Right atrium auricular region (tissue), 2 donors: ENCODE results near the gene FER. TPM values are rescaled to one million over a fixed set of nuclear protein-coding genes. Genes with fewer than 3 reads are reported as not detected.

Source experiments
- DNase-seq: peaks from one replicate; pipeline ENCODE4 v3.0.0-alpha.2; 2019; ENCODE audit warnings: low spot score
- H3K27ac ChIP-seq, 2 donors: fragments of 200-600 bp; sonication (generic); 1 replicate in 1 of 2; 2 replicates in 1 of 2; pipeline ENCODE4 v1.5.1; 2016 to 2019
- H3K27me3 ChIP-seq, 2 donors: fragments of 200-600 bp; sonication (generic); one replicate each; pipeline versions ENCODE4 v1.5.1 to v1.6.0; 2017 to 2019
- H3K36me3 ChIP-seq: fragments of 200-600 bp; sonication (generic); one replicate; pipeline ENCODE4 v1.5.1; 2016
- H3K4me1 ChIP-seq, 2 donors: fragments of 200-600 bp; sonication (generic); one replicate each; pipeline versions ENCODE4 v1.5.1 to v1.6.0; 2017 to 2019
- H3K4me3 ChIP-seq, 2 donors: fragments of 200-600 bp; sonication (generic); 1 replicate in 1 of 2; 2 replicates in 1 of 2; pipeline ENCODE4 v1.5.1; 2017 to 2019; ENCODE audit warnings: mild to moderate bottlenecking in 1 of 2, moderate library complexity in 1 of 2
- H3K9me3 ChIP-seq, 2 donors: fragments of 200-600 bp; sonication (generic); one replicate each; pipeline ENCODE4 v1.5.1; 2019
- total RNA-seq, 2 donors: library from RNA; depleted of rRNA; stranded (reverse); fragments of >200 nt; gene quantifications; one replicate each; pipeline ENCODE4 v1.1.0, GENCODE V29; 2016
- TF ChIP-seq, protein P1 (sequence below), 2 donors: fragments of 200-600 bp; sonication (generic); IDR thresholded peaks; one replicate each; pipeline ENCODE4 v1.5.1; 2019; ENCODE audit warnings: antibody characterized with exemption in 2 of 2

Gene FER
- total RNA-seq, 2 donors from 2014 or later, result 10.6 to 12.9 TPM

GRCh38 chr5:109080896-109081295 is 333.2 kb downstream of the FER start:
- DNase-seq, result no peak
- no peak overlapping the region for H3K27ac ChIP-seq
- H3K36me3 ChIP-seq, result no peaks in the 10 kb centered on the region
- H3K9me3 ChIP-seq, result no peaks in the 10 kb centered on the region
- H3K4me3 ChIP-seq, result no peak overlapping the region
- no peaks in the 10 kb centered on the region for H3K4me1 ChIP-seq
- TF ChIP-seq, protein P1, sequence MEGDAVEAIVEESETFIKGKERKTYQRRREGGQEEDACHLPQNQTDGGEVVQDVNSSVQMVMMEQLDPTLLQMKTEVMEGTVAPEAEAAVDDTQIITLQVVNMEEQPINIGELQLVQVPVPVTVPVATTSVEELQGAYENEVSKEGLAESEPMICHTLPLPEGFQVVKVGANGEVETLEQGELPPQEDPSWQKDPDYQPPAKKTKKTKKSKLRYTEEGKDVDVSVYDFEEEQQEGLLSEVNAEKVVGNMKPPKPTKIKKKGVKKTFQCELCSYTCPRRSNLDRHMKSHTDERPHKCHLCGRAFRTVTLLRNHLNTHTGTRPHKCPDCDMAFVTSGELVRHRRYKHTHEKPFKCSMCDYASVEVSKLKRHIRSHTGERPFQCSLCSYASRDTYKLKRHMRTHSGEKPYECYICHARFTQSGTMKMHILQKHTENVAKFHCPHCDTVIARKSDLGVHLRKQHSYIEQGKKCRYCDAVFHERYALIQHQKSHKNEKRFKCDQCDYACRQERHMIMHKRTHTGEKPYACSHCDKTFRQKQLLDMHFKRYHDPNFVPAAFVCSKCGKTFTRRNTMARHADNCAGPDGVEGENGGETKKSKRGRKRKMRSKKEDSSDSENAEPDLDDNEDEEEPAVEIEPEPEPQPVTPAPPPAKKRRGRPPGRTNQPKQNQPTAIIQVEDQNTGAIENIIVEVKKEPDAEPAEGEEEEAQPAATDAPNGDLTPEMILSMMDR (IDR thresholded peaks at IDR 0.05), result no peak
- H3K27me3 ChIP-seq, result no peaks in the 10 kb centered on the region

DNA sequence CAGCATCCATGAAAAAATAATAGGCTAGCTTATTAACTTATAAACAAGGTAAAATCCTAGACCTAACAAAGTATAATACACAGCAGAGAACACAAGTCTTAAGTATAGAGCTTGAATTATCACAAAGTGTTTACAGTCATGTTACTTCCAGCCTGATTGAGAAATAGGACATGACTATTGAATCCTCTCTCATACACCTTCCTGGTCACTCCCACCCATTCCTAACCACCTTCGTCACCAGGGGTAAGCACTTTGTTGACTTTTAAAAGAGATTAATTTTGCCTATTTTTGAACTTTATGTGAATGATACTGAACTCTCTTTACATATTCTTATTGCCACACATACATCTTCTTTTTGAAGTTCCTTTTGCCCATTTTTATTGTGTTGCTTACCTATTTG is 336.2 kb downstream of the FER start:
- Histone ChIP-seq H3K4me3 (no peak overlapping the region), H3K27me3 (no peaks in the 10 kb centered on the region), H3K4me1 (no peaks in the 10 kb centered on the region), H3K27ac (no peak overlapping the region), H3K36me3 (no peaks in the 10 kb centered on the region), H3K9me3 (no peaks in the 10 kb centered on the region)
- DNase-seq, result no peak
- TF ChIP-seq, protein P1 (IDR thresholded peaks at IDR 0.05), result no peak

- Histone ChIP-seq H3K27ac (no peak overlapping the region), H3K36me3 (no peaks in the 10 kb centered on the region), H3K27me3 (no peaks in the 10 kb centered on the region), H3K4me3 (no peak overlapping the region), H3K4me1 (no peaks in the 10 kb centered on the region), H3K9me3 (no peaks in the 10 kb centered on the region)
- TF ChIP-seq, protein P1 (IDR thresholded peaks at IDR 0.05), result no peak
- DNase-seq, result no peak
Measured at GRCh38 chr5:109089191-109089590, 341.5 kb downstream of the FER start.

GRCh38 chr5:109099081-109099480 is 351.4 kb downstream of the FER start:
- no peak overlapping the region for H3K27ac ChIP-seq
- no peak for DNase-seq
- no peak overlapping the region for H3K4me3 ChIP-seq
- no peaks in the 10 kb centered on the region for H3K9me3 ChIP-seq
- H3K27me3 ChIP-seq, result no peaks in the 10 kb centered on the region
- no peaks in the 10 kb centered on the region for H3K4me1 ChIP-seq
- TF ChIP-seq, protein P1 (IDR thresholded peaks at IDR 0.05), result no peak
- no peaks in the 10 kb centered on the region for H3K36me3 ChIP-seq

DNA sequence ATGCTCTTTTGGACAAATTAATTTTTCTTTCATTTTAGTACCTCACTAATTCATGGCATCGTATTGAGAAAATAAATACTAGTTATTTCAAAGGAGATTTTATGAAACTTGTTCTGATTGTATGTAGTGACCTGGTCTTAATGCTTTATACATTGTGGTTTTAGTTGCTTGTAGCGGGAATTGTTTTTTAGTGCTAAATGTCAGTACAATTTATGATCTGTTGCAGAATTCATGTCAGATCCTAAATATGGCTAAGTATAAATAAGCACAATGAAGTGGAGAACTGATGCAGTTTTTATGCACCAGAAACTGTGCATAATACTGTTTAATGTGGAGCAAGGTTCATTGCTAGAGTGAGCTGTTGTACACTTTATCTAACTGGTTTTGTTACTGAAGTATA is 353.3 kb downstream of the FER start:
- H3K27me3 ChIP-seq, result no peaks in the 10 kb centered on the region

More for the DNA sequence above, 353.3 kb downstream of the FER start:
- TF ChIP-seq, protein P1 (IDR thresholded peaks at IDR 0.05), result no peak
- DNase-seq, result no peak
- Histone ChIP-seq H3K9me3 (no peaks in the 10 kb centered on the region), H3K27ac (no peak overlapping the region), H3K36me3 (no peaks in the 10 kb centered on the region), H3K4me1 (peaks cover 0 to 7% of the 10 kb centered on the region in 2 donors), H3K4me3 (no peak overlapping the region)
